Amniotic epithelial cell (primary cell): ENCODE measurements around the gene TMEM143.

ENCODE experiments used
- DNase-seq: peaks from one replicate; pipeline ENCODE4 v3.0.0-alpha.2; 2010; ENCODE audit warnings: low read depth

TMEM143 gene

GRCh38 chr19:48359123-48359522 is 4.6 kb downstream of the TMEM143 start:
- DNase-seq, result no peak

- DNase-seq, result peak; percentile 33
Measured at GRCh38 chr19:48355365-48355954, 8.3 kb downstream of the TMEM143 start.

- DNase-seq, result no peak
Measured at GRCh38 chr19:48354332-48354992, 9.3 kb downstream of the TMEM143 start.

GRCh38 chr19:48353677-48354076 is 10.1 kb downstream of the TMEM143 start:
- no peak for DNase-seq

GRCh38 chr19:48351341-48351752 is 12.4 kb downstream of the TMEM143 start:
- DNase-seq, result peak; percentile 53

- DNase-seq, result no peak
Measured at GRCh38 chr19:48350856-48351255, 12.9 kb downstream of the TMEM143 start.

GRCh38 chr19:48348737-48349136 is 15.0 kb downstream of the TMEM143 start:
- peak; percentile 32 for DNase-seq

- peak; percentile 84 for DNase-seq
Measured at GRCh38 chr19:48348045-48348444, 15.7 kb downstream of the TMEM143 start.

GRCh38 chr19:48346191-48346590 is 17.5 kb downstream of the TMEM143 start:
- DNase-seq, result peak; percentile 72

GRCh38 chr19:48344892-48345291 is 18.8 kb downstream of the TMEM143 start:
- no peak for DNase-seq

GRCh38 chr19:48342841-48343540 is 20.7 kb downstream of the TMEM143 start:
- peak; percentile 76 for DNase-seq

- DNase-seq, result no peak
Measured at GRCh38 chr19:48342414-48342738, 21.4 kb downstream of the TMEM143 start.

GRCh38 chr19:48341515-48342413 is 22.0 kb downstream of the TMEM143 start:
- DNase-seq, result no peak

GRCh38 chr19:48340995-48341394 is 22.7 kb downstream of the TMEM143 start:
- DNase-seq, result peak; percentile 37

- no peak for DNase-seq
Measured at GRCh38 chr19:48338802-48339503, 24.8 kb downstream of the TMEM143 start.

GRCh38 chr19:48338253-48338755 is 25.4 kb downstream of the TMEM143 start:
- no peak for DNase-seq

- DNase-seq, result peak; percentile 89
Measured at GRCh38 chr19:48333467-48334384, 30.0 kb downstream of the TMEM143 start.

GRCh38 chr19:48332662-48333466 is 30.9 kb downstream of the TMEM143 start:
- peak; percentile 99 for DNase-seq

- no peak for DNase-seq
Measured at GRCh38 chr19:48332351-48332661, 31.4 kb downstream of the TMEM143 start.
